ENCODE data around the gene BHLHA15. TPM values are rescaled to one million over a fixed set of nuclear protein-coding genes. Genes with fewer than 3 reads are reported as not detected.

BHLHA15 gene
- total RNA-seq, 1 experiment from 2014 or later: 2.8 TPM

DNA sequence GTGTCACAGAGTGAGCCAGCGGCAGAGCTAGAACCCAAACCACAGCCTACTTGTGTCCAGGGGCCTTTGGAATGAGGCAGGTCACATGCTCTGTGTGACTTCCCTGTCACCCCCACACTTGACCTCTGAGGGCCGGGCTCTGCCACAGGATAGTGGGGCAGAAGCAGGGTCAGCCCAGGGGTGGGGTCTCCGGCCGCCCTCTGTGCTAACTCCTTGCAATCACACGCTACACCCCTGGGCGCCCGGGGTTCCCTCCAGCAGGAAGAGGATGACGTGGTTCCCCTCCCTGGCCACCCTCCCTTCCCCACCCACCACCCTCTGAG, 21.0 kb downstream of the BHLHA15 start:
- H3K4me1 Mint-ChIP-seq: no peaks in the 10 kb centered on the region
- H3K9me3 Mint-ChIP-seq: no peaks in the 10 kb centered on the region
- H3K27me3 Mint-ChIP-seq (ENCODE audit: low read depth): no peaks in the 10 kb centered on the region
- ChIA-PET CTCF (interaction anchor here (1.0 kb wide), 1 partner anchor 211 kb away, joined by 3 read pairs; no protein-coding TSS in a partner anchor), POLR2A (interaction anchor here (0.7 kb wide), 1 partner anchor 17 kb away, joined by 4 read pairs; no protein-coding TSS in a partner anchor)
- H3K4me3 Mint-ChIP-seq: no peak overlapping the region
- H3K36me3 Mint-ChIP-seq: no peaks in the 10 kb centered on the region
- DNase-seq (ENCODE audit: low spot score) (no peak), ATAC-seq (no peak)
- H3K27ac Mint-ChIP-seq: no peak overlapping the region
- TF ChIP-seq NR2C2 (CRISPR knock-in tag; IDR thresholded peaks at IDR 0.05) (no peak), SOX15 (CRISPR knock-in tag; IDR thresholded peaks at IDR 0.05) (no peak)

DNA sequence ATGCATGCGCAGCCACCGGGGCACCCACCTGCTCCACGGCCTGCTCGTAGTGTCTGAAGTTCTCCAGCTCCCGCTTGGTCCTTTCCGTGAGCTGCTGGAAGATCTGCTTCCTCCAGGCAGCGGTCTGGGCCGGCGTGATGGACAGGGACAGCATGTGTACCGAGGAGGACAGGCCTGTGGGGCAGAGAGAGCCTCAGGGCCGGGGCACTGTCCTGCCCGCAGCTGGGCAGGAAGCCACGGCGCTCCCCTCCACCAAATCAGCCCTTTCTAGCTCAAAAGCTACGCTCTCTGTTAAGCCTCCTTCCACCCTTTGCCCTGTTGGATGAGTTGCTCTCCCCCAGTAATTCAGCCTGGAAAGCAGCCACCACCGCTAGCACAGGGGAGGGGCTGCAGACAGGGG, 21.6 kb downstream of the BHLHA15 start:
- POLR2A ChIA-PET: interaction anchor here (0.7 kb wide), 1 partner anchor 16 kb away, joined by 4 read pairs; no protein-coding TSS in a partner anchor

DNA sequence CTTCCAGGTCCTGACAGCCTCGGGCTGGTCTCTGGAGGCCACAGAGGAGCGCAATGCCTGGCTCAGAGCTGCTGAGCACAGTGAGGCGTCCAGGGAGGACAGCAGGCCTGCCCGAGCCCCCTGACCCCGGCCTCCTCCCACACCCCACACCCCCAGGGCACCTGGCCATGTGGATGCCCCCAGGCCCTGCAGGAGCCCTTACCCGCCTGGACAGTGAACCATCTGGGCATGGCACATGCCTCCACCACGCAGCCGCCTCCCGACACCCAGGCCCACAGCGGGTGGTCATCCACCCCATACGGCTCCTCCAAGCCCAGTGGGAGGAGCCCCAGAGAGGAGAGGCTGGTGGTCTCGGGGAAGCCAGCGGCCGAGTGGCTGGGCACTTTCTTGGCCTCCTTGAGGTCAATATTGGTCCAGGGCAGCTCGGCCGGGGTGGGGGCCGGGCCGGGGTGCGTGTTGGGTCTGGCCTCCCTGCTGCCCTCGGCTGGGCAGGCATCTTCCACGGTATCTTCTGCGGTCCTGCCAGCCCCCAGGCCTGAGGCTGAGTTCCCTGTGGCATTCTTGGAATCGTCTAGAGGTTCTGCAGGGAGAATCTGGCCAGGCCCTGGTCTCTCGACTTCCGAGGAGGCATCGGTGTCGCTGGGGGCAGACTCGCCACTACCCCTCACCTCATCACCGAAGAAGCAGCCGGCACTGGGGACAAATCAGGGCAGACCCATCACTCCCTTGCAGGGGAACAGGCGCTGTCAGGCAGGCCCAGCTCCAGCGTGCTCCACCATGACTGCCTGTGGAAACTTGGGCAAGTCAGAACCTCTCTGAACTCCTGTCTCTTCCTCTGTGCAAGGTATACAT, 22.2 kb downstream of the BHLHA15 start:
- ChIA-PET POLR2A (no interaction called here), CTCF (interaction anchor here (1.3 kb wide), 1 partner anchor 65 kb away, joined by 3 read pairs; no protein-coding TSS in a partner anchor)
- Mint-ChIP-seq H3K4me3 (no peak overlapping the region), H3K36me3 (no peaks in the 10 kb centered on the region), H3K27ac (no peak overlapping the region), H3K9me3 (no peaks in the 10 kb centered on the region), H3K27me3 (ENCODE audit: low read depth) (no peaks in the 10 kb centered on the region), H3K4me1 (no peaks in the 10 kb centered on the region)
- DNase-seq (ENCODE audit: low spot score) (no peak), ATAC-seq (no peak)
- TF ChIP-seq USF2 (CRISPR knock-in tag; IDR thresholded peaks at IDR 0.05) (no peak), ZSCAN18 (CRISPR knock-in tag; IDR thresholded peaks at IDR 0.05) (no peak)
- TF ChIP-seq, protein P1, sequence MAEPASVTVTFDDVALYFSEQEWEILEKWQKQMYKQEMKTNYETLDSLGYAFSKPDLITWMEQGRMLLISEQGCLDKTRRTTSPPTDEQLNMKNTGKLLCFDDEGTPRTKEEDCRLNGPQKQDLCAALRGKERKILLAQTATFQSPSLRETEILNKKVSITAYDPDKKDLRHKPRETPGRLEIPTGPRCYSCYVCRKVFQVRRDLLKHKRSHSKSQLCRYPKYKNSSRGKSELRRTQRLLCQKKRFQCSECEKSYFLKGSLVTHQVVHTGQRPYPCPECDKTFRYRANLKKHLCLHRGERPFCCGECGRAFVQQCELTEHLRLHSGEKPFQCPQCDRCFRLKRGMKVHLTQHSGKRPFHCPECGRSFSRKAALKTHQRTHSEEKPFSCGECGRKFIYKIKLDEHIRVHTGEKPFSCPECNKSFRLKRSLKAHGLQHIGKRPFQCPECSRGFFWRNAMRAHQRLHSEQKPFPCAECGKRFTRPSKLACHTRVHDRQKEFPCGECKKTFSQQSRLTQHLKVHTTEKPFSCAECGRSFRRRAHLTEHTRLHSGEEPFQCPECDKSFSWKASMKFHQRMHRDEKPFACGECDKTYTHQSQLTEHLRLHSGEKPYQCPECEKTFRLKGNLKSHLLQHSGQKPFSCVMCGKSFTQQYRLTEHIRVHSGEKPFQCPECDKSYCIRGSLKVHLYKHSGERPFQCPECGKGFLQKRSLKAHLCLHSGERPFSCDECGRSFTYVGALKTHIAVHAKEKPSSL (CRISPR knock-in tag; conservative IDR thresholded peaks at IDR 0.05): no peak
- TF ChIP-seq, protein P2, sequence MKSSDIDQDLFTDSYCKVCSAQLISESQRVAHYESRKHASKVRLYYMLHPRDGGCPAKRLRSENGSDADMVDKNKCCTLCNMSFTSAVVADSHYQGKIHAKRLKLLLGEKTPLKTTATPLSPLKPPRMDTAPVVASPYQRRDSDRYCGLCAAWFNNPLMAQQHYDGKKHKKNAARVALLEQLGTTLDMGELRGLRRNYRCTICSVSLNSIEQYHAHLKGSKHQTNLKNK (CRISPR knock-in tag; IDR thresholded peaks at IDR 0.05): no peak

More for the DNA sequence above, 21.6 kb downstream of the BHLHA15 start:
- H3K9me3 Mint-ChIP-seq: no peaks in the 10 kb centered on the region
- DNase-seq (ENCODE audit: low spot score) (no peak), ATAC-seq (no peak)
- no peaks in the 10 kb centered on the region for H3K4me1 Mint-ChIP-seq
- CTCF ChIA-PET: interaction anchor here (1.0 kb wide), 1 partner anchor 211 kb away, joined by 3 read pairs; no protein-coding TSS in a partner anchor
- H3K27me3 Mint-ChIP-seq (ENCODE audit: low read depth): no peaks in the 10 kb centered on the region
- H3K4me3 Mint-ChIP-seq: no peak overlapping the region
- TF ChIP-seq HMGA2 (CRISPR knock-in tag; IDR thresholded peaks at IDR 0.05) (no peak), CDX4 (CRISPR knock-in tag; IDR thresholded peaks at IDR 0.05; ENCODE audit: borderline replicate concordance) (no peak), NR1H2 (CRISPR knock-in tag; IDR thresholded peaks at IDR 0.05) (no peak), AFF4 (CRISPR knock-in tag; IDR thresholded peaks at IDR 0.05; ENCODE audit: borderline replicate concordance) (no peak), TEAD1 (CRISPR knock-in tag; IDR thresholded peaks at IDR 0.05) (no peak), JAZF1 (CRISPR knock-in tag; IDR thresholded peaks at IDR 0.05) (no peak), ZBTB43 (CRISPR knock-in tag; IDR thresholded peaks at IDR 0.05) (no peak)
- no peak overlapping the region for H3K27ac Mint-ChIP-seq
- no peaks in the 10 kb centered on the region for H3K36me3 Mint-ChIP-seq

Data from WTC11 (cell line).